Stimulated activated CD4-positive, alpha-beta T cell treated with anti-CD3 and anti-CD28 coated beads, Interleukin-15, amount 100 ng/mL, for 48 hours (primary cell): ENCODE measurements around the gene M6PR.
"Not testable (repeated sequence)": the region's sequence is repeated elsewhere in the genome, so short reads cannot be mapped to it uniquely, and the experiment has no call there.

Source experiments
- DNase-seq, 2 donors: peaks; one replicate each; pipeline ENCODE4 v3.0.0-alpha.2; 2020; ENCODE audit warnings: low read depth in 2 of 2

M6PR gene

GRCh38 chr12:8950702-8951478, 1.4 kb upstream of the M6PR start:
- DNase-seq: no peak

- DNase-seq: no peak
These were observed 729 bp upstream of the M6PR start for GRCh38 chr12:8950221-8950527.

GRCh38 chr12:8948701-8949341, 624 bp downstream of the M6PR start:
- DNase-seq: no peak

- no peak for DNase-seq
These were observed 1.7 kb downstream of the M6PR start for GRCh38 chr12:8947737-8948136.

- DNase-seq: no peak
These were observed 2.7 kb downstream of the M6PR start for GRCh38 chr12:8946733-8947132.

GRCh38 chr12:8943565-8944186, 5.8 kb downstream of the M6PR start:
- no peak for DNase-seq

GRCh38 chr12:8941691-8942478, 7.6 kb downstream of the M6PR start:
- DNase-seq: no peak

- not testable (repeated sequence) for DNase-seq
These were observed 11.5 kb downstream of the M6PR start for GRCh38 chr12:8937842-8938442.

GRCh38 chr12:8936735-8937134, 12.7 kb downstream of the M6PR start:
- no peak for DNase-seq

GRCh38 chr12:8934080-8934479, 15.4 kb downstream of the M6PR start:
- DNase-seq: not testable (repeated sequence)

- DNase-seq: not testable (repeated sequence)
These were observed 17.0 kb downstream of the M6PR start for GRCh38 chr12:8932464-8932863.

- not testable (repeated sequence) for DNase-seq
These were observed 18.7 kb downstream of the M6PR start for GRCh38 chr12:8930655-8931323.

GRCh38 chr12:8922544-8922943, 26.9 kb downstream of the M6PR start:
- no peak for DNase-seq

- DNase-seq: not testable (repeated sequence)
These were observed 29.8 kb downstream of the M6PR start for GRCh38 chr12:8919643-8920042.

- no peak for DNase-seq
These were observed 31.7 kb downstream of the M6PR start for GRCh38 chr12:8917751-8918150.

GRCh38 chr12:8917031-8917430, 32.4 kb downstream of the M6PR start:
- DNase-seq: no peak

GRCh38 chr12:8916154-8916553, 33.3 kb downstream of the M6PR start:
- no peak for DNase-seq

GRCh38 chr12:8914716-8915526, 34.5 kb downstream of the M6PR start:
- DNase-seq: peak; percentile 24 to 28

- DNase-seq: peak; percentile 38 to 56
These were observed 35.3 kb downstream of the M6PR start, which contains the start of gene PHC1 for GRCh38 chr12:8914033-8914715. PHC1 (plus strand) TSS chr12:8914509; CDS start chr12:8917678, 3,169 bp downstream.

GRCh38 chr12:8913702-8914032, 35.8 kb downstream of the M6PR start:
- DNase-seq: no peak
